ENCODE measurements around the gene NPW. TPM values are rescaled to one million over a fixed set of nuclear protein-coding genes. Genes with fewer than 3 reads are reported as not detected.

NPW gene
- total and polyA plus RNA-seq, 8 donors = 0.94 to 5.4 (median 2.7) TPM

GRCh38 chr16:2039274-2040031, 19.9 kb downstream of the NPW start:
- DNase-seq (peak; percentile 62 to 99 (median 89)), ATAC-seq (peak; percentile 6)
- H3K36me3 ChIP-seq = peaks cover 0 to 21% of the 10 kb centered on the region in 2 donors
- H3K9me3 ChIP-seq = no peaks in the 10 kb centered on the region
- TF ChIP-seq, protein P1, sequence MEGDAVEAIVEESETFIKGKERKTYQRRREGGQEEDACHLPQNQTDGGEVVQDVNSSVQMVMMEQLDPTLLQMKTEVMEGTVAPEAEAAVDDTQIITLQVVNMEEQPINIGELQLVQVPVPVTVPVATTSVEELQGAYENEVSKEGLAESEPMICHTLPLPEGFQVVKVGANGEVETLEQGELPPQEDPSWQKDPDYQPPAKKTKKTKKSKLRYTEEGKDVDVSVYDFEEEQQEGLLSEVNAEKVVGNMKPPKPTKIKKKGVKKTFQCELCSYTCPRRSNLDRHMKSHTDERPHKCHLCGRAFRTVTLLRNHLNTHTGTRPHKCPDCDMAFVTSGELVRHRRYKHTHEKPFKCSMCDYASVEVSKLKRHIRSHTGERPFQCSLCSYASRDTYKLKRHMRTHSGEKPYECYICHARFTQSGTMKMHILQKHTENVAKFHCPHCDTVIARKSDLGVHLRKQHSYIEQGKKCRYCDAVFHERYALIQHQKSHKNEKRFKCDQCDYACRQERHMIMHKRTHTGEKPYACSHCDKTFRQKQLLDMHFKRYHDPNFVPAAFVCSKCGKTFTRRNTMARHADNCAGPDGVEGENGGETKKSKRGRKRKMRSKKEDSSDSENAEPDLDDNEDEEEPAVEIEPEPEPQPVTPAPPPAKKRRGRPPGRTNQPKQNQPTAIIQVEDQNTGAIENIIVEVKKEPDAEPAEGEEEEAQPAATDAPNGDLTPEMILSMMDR (IDR thresholded peaks at IDR 0.05) = no peak
- H3K27me3 ChIP-seq = no peaks in the 10 kb centered on the region
- peaks cover 76 to 95% of the 10 kb centered on the region in 2 donors for H3K4me1 ChIP-seq
- intact Hi-C loops (cut with DNase I) = no loop called here
- no peak overlapping the region for H3K4me3 ChIP-seq
- H3K27ac ChIP-seq = peak overlapping the region; percentile 81 to 85

DNA sequence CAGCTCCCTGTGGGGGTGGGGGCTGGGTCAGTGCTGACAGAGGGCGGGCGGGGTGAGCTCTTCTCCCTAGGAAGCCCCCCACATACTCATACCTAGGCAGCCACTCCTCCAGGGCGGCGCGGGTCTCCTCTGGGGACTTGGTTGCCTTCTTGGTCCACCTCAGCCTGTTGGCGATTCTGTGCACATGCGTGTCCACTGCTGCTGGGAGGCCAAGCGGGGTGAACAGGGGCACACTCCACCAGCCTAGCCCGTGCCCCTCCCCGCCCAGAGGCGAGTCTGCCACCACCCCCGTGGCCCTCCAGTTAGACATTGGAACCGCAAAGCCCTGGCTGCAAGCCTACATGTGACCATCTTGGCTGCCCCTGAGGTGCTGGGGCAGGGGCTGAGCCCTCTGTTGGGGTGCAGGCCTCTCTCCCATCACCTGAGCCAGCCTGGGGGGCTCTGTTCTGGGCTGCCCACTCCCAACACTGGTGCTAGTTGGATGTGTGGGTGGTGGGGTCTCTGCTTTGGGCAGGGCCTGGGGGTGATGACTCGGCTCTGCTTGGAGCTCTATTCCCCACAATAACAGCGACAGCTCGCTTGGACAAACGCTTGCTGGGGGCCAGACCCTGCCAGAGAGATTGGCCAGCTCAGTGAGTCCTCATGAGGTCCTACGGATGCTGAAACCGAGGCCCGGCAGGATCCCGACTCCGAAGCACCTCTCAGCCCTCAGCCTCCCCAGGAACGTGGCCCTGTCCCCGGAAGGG, 20.6 kb downstream of the NPW start:
- Histone ChIP-seq H3K27me3 (no peaks in the 10 kb centered on the region), H3K4me1 (peaks cover 72 to 96% of the 10 kb centered on the region in 2 donors), H3K36me3 (peaks cover 0 to 21% of the 10 kb centered on the region in 2 donors), H3K4me3 (no peak overlapping the region), H3K27ac (peak overlapping the region; percentile 81 to 85), H3K9me3 (no peaks in the 10 kb centered on the region)
- ATAC-seq = no peak
- TF ChIP-seq, protein P1 (IDR thresholded peaks at IDR 0.05) = no peak
- no peak for DNase-seq
- intact Hi-C loops (cut with DNase I) = no loop called here

- TF ChIP-seq, protein P1 (IDR thresholded peaks at IDR 0.05) = no peak
- Histone ChIP-seq H3K4me1 (peaks cover 64 to 95% of the 10 kb centered on the region in 2 donors), H3K27me3 (no peaks in the 10 kb centered on the region), H3K27ac (peak overlapping the region; percentile 81 to 85), H3K36me3 (peaks cover 0 to 21% of the 10 kb centered on the region in 2 donors), H3K9me3 (no peaks in the 10 kb centered on the region), H3K4me3 (no peak overlapping the region)
- ATAC-seq (peak; percentile 35), DNase-seq (peak in 2 of 4 donors; percentile 79 to 87)
- intact Hi-C loops (cut with DNase I) = no loop called here
Measured at GRCh38 chr16:2040787-2041522, 21.4 kb downstream of the NPW start.

DNA sequence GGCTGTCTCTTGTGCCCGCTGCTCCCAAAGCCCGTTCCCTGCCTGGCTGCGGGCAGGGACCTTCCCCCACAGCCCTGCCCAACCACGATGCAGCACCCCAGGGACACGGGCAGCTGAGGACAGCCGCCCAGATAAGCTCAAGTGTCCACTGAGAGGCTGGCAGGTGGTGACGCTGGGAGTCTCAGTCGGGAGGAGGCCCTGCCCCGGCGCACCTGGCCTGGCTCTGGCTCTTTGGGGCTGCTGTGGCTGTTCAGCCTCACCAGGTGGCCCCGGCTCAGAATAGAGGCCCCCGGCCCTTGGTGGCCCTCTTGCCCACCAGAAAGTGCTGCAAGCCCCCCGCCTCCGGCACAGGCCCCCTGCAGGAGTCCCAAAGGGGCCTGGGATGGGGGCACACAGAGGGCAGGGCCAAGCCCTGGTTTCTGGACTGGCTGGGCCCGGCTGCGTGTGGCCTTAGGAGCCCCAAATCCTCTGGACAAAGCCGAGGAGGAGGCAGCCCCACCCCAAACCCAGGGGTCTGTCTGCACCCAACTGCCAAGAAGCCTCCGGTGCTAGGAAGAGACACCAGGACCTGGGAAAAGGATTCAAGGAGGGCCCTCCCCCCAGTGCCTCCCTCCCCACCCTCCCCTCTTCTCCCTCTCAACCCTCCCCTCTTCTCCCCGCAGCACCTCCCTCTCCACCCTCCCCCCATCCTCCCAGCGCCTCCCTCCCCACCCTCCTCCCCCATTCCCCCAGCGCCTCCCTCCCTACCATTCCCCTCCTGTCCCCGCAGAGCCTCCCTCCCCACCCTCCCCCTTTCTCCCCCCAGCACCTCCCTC, 22.8 kb downstream of the NPW start:
- Histone ChIP-seq H3K9me3 (no peaks in the 10 kb centered on the region), H3K27ac (peak overlapping the region; percentile 85 to 87), H3K36me3 (peaks cover 0 to 13% of the 10 kb centered on the region in 2 donors), H3K27me3 (no peaks in the 10 kb centered on the region), H3K4me3 (no peak overlapping the region), H3K4me1 (peaks cover 57 to 95% of the 10 kb centered on the region in 2 donors)
- DNase-seq (peak in 3 of 4 donors; percentile 75 to 91 (median 85)), ATAC-seq (peak; percentile 71)
- TF ChIP-seq, protein P1 (IDR thresholded peaks at IDR 0.05) = no peak
- intact Hi-C loops (cut with DNase I) = no loop called here

Data from left lung (tissue), 10 donors.